ENCODE results near the gene HDAC4.

The HDAC4 gene

DNA sequence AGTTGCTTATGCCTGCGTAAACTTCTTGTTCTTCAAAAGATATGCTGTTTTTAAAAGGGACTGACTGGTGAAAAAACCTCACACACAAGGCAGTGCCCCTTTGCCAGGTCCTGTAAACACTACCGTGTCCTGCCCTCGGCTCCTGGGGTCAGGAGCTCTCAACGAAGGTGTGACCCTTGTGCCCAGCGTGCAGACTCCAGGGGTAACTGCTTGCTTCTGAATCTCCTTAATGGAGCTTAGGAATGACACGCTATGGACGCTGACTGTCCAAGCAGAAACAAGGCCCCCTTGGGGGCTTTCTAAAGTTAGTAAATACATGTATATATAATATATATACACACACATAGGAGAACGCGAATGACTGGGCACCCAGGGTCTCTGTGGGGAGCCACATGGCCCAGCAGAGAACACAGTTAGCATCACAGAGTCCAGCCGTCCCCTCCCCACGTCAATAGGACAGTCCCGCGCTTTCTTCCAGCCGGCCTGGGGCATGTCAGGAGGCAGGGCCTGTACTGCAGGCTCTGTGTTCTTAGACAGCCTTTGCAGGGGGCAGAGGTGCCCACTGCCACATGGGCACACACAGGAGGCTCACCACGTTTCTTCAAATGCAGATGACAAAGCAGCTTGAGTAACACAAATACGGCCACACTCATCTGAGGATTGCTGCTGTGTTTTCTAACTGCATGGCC, 96.1 kb downstream of the HDAC4 start:
- DNase-seq = no peak

DNA sequence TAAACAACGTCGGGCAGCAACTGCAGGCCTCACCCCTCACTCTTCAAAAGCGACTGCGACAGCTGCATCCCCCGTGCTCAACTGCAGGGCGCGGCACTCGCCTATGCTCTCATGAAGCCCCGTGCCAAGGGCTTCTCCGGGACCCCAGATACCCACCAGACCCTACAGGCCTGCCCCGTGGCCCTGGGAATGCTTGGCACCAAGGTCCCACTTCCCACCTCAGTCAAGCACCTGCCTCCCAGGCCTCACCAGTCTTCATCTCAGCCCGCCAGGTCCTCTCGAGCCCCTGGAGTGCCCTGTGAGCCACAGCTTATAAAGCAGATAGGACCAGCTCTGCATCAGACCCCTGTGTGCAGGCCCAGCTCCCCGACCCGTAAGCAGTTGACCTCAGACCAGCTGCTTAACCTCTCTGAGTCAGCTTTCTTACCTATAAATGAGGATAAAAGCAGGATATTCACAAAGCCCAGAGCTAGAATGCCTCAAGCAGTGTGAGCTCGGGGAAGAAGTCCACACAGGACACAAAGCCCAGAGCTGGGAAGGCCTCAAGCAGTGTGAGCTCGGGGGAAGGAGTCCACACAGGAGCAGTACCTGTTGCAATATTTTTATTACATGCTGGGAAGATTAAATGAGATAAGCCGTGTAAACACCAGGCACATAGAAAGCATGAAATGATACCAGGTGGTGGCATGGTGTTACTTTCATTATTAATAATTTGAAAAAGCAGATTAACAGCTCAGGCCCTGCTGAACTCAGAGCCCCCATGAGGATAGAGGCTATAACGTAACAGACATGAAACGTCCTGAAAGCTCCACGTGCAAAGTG, 96.9 kb downstream of the HDAC4 start:
- DNase-seq = no peak

DNA sequence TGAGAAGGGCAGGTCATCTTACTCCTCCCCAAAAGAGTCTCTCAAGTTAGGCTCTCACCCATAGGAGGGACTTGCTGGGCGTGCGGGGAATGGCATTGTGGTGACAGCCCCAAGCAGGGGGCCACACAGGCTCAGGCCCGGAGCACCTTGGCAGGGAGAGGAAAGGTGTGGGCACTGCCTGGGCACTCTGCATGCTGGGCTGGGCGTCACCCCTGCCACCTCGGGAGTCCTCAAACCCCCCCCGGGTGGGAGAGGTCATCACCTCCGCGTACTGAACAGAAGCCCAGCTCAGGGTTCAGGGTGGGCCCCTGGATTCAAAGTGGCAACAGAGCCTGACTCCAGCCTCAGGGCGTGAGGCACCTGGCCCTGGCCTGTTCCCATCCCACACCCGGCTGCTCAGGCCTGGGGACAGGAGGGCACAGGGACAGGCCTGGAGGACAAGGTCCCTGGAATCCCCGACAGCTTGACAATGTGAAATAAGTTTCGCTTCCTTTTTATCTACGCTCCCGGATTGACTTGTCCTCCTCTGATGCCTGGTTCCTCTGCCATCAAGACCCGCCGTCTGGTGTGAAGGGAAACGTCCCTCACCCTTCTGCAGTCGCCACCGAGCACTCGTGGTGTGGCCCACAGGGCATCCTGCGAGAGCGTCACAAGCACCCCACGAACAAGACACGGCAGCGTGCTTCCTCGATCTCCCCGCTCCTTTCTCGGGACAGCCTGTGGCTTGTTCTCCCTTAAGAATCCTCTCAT, 97.8 kb downstream of the HDAC4 start:
- DNase-seq = no peak

DNA sequence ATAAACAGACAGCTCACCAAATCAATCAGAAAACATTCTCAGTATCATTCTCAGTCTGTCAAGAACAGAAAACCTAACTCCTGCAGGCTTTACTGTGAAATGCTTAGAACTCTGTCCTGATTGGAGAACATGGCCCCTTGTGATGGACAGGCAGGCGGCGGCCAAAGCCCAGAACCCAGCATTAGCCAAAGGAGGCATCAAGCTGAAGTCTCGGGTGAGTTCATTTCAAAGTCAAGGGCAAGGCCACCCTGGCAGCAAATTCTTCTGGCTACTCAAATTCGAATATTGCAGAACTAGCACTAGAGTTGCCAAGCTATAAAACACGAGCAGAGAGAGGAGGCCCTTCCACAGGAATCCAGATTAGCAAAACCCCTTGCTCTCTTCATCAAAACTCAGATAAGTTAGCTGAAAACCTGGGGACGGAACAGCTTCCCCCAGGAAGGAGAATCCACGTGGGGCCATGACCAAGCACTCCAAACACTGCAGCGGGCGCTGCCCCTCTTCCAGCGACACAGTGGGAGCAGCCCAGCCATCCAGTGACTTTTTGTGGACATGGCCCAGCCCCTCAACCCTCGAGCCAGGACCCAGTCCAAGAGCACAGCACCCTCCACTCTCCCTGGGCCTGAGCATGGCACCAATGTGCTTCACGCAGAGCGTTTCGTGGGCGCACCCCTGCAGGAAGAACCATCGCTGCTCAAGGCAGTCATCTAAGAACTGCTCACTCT, 98.6 kb downstream of the HDAC4 start:
- DNase-seq = no peak

DNA sequence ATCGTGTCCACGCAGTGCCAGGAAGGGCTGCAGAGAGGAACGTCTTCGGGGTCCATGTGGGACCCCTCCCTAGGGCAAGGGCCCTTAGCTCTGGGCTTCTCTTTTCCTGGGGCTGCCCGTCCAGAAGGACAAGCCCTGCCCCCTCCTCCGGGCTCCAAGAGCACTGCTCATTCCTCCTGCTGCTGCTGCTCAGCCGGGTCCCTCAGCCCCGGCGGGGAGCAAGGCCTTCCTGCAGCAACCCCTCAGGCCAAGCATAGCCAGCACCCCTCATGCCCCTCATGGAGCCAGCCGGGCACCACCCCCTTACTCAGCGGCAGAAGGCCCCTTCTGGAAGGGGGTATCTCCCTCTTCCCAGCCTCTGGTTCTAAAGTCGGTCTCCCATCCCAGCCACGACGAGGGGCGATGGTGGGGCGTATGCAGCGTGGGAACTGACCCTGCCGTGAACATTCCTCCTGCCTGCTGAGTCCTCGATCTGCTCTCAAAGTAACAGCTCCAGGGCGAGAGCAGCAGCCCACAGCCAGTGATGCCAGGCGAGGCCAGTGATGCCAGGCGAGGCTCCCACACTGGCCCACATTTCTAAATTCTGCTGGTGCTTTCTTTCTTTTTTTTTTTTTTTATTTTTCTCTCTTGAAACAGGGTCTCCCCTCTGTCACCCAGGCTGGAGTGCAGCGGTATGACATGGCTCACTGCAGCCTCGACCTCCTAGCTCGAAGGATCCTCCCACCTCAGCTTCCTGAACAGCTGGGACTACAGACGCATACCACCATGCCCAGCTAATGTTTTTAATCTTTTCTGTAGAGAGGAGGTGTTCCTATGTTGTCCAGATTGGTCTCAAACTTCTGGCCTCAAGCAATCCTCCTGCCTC, 99.7 kb downstream of the HDAC4 start:
- no peak for DNase-seq

DNA sequence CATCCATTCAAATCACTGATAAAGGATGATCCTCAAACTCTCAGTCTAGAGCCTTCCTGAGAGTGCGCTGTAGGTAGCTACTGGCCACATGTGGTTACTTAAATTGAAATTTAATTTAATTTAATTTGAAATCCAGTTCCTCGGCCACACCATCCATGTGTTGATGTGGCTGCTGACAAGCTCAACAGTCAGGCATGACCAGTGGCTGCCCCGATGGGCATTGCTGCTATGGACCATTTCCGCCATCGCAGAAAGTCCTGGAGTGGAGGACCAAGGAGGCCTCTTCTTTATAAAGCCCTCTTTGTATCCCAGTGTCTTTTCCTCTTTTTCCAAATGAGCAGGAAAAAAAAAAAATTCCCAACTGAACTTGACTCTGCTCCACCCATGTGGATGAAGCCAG, 100.6 kb downstream of the HDAC4 start:
- no peak for DNase-seq

DNA sequence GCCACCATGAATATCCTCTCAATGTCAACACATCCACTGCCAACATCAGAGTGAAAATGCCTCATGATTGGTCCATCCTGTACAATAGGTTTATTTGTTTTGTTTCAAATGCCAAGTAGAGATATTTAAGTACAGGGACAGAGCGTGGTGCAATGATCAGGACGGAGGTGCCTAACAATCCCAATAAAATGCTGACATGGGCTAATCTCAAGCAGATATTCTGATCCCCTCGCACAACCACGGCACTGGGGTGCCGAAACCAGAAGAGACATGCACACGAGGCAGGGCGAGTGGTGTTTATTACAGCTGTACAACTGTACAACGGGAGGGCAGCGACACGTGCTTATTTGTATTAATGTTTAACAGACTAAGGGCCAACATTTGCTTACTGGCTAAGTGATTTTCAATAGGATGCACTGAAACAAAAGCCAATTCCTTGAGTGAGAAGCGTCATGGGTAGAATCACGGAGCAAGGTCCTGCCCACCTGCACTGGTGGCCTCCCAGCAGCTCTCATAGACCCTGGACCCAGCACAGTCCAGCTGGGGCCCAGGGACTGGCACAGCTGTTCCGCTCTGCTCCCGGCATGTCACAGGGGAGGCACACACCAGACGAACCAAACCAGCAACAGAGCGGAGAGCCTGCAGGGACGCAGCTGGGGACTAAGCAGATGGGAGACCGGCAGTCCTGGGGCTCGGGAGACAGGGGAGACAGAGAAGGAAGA, 101.4 kb downstream of the HDAC4 start:
- no peak for DNase-seq

DNA sequence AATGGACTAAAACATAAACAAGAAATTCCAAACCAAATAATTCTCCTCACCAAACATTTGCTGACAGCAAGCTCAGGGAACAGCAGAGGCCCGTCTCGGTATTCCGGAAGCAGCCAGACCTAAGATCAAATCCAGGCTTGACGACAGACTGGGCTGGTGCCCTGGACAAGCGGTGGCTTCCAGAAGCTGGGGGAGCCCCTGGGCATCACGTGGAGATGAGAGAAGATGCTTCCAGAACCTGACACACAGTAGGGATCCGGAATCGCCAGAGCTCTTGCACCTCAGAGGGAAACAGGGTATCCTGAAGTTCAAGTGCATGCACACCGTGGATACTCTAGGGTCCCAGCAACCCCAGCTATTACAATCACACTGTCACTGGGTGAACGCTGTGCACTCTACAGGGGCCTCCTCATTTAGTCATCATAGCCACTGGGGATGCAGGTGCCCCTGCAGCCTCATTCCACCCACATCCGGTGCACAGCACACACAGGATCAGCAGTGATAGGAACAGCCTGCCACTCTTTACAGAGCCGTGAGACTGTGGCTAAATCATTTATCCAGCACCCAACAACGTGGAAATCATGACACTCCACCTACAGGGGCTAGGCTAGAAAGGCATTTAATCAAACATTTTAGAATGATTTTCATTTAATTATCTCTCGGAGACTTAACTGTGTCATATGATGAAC, 102.6 kb downstream of the HDAC4 start:
- peak; percentile 28 for DNase-seq

DNA sequence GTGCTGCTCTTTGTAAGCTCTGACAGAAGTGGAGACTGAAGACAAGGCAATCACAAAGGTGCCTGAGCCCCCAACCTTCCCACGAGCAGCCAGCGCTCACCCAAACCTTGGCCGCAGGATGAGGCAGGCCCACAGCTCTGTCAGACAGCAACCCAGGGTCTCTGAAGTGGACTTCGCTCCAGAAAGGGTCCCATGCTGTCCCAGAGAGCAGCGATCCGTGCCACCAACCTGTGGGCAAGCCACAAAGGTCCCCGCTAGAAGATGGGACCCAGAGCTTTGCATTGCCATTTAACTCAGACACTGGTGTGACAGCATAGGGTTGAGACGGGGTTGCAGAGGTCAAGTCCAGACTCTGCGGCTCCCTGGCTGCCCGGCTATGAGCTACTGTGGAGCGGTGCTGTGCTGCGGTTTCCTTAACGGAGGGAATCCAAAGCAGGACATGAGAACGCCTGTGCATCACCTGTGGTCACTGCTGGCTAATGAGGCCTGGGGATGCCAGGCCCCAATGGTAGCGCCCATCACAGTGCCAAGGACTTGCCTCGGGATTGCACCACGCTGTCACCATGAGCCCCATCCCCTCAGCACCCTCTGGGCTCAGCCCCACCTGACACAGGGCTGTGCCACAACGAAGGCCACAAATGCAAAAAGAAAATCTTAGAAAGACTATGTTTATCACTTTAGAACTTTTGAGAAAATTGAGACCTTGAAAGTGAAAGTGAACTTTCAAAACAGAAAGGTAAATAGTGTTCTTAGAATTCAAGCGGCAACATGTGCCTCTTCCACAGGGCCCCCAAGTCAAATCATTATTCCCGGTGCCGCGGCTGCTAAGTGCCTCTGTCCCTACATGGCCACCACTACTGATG, 103.4 kb downstream of the HDAC4 start:
- DNase-seq = no peak

DNA sequence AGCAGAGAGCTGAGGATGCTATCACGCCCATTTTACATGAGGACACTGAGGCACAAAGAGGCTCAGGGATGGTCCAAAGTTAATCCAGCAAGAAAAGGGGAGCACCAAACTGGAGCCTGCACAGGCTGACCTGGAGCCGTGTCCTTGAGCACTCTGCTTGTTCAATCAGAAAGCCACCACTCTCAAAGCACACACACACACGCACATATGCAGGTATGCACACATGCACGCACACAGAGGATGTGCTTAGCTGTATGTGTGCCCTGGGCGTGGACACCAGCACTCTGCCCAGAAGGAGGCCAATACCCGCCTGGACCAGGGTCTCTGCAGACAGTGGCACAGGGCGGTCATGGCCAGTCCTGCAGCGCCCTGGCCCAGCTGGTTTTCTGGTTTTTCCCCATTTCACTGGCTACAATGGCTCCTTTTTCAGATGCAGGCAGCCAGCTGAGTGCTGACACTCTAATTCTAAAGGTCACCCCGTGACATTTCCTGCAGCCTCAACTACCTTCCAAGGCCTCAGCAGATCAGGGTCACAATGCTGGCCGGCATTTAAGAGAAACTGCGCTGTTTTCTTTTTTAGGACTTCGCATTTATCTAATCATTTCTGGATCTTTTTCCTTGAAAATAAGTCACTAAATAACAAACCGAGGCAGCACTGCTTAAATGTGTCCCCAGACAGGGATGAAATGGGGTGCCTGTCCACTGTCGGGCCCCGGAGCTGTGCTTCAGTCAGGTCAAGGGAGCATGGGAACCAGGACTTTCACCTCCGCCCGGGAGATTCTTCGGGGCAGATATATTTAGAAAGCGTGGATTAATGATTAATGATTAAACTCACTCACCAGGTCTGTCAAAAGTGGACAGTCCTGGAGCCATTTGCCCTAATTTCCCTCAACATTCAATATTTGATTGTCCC, 104.5 kb downstream of the HDAC4 start:
- DNase-seq = no peak

DNA sequence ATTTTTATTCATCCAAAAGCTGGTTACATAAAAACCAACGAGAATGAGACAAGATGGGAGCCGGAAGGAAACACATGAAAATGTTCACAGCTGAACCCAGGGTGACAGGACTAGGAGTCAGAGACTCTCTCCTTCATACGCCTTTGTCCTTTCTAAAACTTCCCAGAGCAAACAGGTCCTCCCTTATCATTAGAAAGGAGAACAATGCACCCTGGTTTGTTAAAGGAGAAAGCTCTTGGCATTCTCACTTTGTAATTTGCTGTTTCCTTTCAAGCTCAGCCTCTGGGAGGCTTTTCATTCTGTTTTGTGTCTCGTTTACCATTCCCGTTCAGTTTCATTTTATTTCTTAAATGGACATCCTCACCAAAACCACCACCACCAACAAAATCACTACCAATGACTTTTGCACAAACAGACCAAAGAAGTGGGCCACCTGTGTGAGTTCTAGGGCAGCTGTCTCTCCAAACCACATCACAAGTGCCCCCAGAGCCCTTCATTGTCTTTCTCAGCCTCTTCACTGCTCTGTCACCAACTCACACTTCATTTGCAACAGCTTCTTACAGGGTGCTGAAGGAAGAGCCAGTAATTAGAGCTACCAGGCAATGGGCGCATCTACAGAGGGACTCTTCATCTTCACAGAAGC, 105.3 kb downstream of the HDAC4 start:
- no peak for DNase-seq

DNA sequence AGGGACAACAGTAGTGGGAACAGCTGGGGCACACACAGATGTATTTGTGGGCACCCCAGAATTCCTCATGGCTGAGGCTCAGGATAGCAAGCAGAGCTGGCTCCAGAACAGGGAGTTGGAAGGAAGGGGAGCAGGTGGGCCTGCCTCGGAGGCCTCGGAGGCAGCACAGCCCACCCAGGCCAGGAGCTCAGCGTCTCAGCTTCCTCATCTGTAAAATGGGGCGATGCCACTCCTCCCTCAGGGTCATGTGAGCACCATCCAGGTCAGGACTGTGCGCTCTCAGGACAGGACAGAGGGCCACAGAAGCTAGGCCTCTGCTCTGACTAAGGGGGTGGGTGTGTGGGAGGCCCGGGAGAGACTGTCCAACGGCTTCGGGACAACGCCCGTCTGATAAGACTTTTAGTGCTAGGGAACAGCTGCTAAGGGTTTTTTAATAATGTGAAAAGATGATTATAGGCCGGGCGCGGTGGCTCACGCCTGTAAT, 106.2 kb downstream of the HDAC4 start:
- DNase-seq = no peak

DNA sequence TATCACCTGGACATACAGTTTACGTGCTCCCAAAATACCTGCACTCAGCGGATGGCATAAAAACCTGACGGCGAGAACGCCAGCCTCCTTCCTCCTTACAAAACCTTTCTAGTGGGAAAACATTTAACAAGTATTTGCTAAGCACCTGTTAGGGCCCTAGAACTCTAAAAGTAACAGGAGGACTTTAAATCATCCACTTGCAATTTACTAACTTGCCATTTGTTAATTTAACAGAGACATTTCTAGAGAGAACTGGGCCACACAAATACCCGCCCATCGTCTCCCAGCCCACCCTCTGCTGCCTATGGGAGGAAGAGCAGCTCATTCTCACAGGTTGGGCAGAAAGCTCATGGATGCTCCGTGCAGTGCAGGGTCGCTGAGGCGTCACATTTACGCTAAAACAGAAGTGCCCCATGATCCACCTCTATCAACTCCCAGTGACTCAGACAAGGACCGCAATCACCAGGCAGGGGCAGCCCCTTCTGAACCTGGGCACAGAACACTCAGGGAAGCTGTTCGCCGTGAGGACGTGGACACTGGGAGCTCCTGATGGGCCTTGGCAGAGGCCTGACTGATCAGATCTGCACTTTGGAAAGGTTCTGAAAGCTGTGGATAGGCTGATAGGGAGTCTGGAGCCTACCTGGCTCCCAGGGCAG, 106.9 kb downstream of the HDAC4 start:
- DNase-seq = no peak

DNA sequence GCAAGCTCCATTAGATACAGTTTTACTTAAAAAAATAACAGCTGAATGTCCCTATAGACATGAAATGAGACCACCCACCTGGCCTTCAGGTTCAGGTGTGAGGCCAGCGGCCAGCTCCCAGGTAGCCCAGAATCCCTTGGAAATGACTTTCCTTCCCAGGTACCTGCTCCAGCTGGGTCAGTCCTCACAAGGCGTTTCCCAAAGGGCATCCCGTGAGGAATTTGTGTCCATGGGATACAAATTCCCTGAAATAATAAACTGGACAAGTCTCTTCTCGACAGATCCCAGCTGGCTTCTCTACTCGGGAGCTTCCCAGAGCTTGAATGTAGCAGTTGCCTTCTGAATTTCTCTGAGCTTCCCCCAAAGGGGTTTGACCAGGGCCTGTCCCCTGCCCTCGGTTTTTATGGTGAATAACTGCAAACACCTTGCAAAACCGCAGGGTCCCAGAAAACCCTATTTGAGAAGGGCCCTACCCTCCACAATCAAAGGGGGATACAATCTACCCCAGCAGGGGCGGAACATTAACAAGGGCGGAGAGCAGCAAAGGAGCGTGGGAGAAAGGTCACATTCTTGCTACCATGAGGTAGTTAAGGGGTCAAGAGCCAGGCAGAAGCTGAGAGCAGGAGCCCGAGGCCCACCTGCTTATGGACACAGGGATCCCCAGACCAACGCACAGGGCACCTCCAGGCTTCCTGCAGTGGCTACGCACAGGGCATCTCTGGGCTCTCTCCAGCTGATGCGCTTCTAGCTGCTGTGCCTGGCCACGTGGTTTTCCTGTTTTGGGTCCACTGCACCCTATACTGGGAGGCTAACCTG, 107.7 kb downstream of the HDAC4 start:
- no peak for DNase-seq

DNA sequence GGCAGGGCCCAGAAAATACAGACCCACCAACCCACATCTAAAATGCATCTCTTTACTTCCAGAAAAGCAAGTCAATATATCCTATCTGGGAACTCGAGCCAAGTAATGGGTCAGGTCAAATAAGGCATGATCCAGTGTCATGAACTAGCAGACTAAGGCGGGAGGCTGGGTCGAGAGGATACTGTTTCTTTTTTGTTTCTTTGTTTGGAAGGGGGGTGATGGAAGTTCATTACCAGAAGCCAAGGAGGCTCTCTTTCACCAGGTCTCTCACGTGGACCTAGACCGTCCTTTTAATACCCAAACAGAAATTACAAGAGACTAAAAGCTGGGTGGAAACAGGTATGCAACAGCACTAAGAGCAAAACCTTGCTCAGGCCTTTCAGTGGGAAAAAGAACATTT, 108.3 kb downstream of the HDAC4 start:
- no peak for DNase-seq
